Spleen (tissue), 7 donors: Measurements from ENCODE around the gene FUT8.

ENCODE experiments used
- CTCF ChIP-seq, 11 experiments: fragments of 200-600 bp in 7 of 11; fragments of 450-650 bp in 4 of 11; sonication (generic) in 4 of 11; IDR thresholded peaks in 8 of 11; conservative IDR thresholded peaks in 3 of 11; 1 replicate in 7 of 11; 2 replicates in 4 of 11; pipeline versions ENCODE4 v1.4.0 to v1.8.0; 2016 to 2021; ENCODE audit warnings: antibody characterized with exemption in 11 of 11, inconsistent platforms in 4 of 11, mild to moderate bottlenecking in 1 of 11
- POLR2AphosphoS5 ChIP-seq, 3 donors: sonication (generic); formaldehyde crosslinking; IDR thresholded peaks; one replicate each; pipeline ENCODE4 v1.5.1; 2017; ENCODE audit warnings: antibody characterized with exemption in 3 of 3
- donor health status: DM: no; HTN: no; CAD: no; lungs with moderate emphysema.
- donor health status: DM: no; HTN: no; CAD: no.
- donor health status: DM: no; HTN: no; CAD: no.

- TF ChIP-seq CTCF (IDR thresholded peaks at IDR 0.05 in 8 of 11, conservative IDR thresholded peaks at IDR 0.05 in 3 of 11) (peak; percentile 15 to 67 (median 47)), POLR2AphosphoS5 (IDR thresholded peaks at IDR 0.05) (peak; percentile 97 to 99 (median 98))
Observed at GRCh38 chr14:65412032-65412846, at the start of gene FUT8.
